22Rv1 (cell line): ENCODE data around the gene DNM3.

Experiments used
- H3K27ac ChIP-seq: fragments of 450-650 bp; 2 replicates; pipeline ENCODE4 v1.5.1; 2017
- CTCF ChIP-seq: fragments of 450-650 bp; IDR thresholded peaks from 2 replicates; pipeline ENCODE4 v1.5.1; 2017; ENCODE audit warnings: mild to moderate bottlenecking
- ZFX ChIP-seq: fragments of 450-650 bp; IDR thresholded peaks from 2 replicates; pipeline ENCODE4 v1.6.1; 2017; ENCODE audit warnings: antibody characterized with exemption, borderline replicate concordance

The DNM3 gene

GRCh38 chr1:172342584-172343239 lies 501.4 kb downstream of the DNM3 start:
- TF ChIP-seq ZFX (no peak), CTCF (no peak)
- H3K27ac ChIP-seq, result no peak overlapping the region

- no peak for TF ChIP-seq CTCF
- TF ChIP-seq ZFX, result no peak
- no peak overlapping the region for H3K27ac ChIP-seq
Observed at GRCh38 chr1:172343240-172344160, 502.2 kb downstream of the DNM3 start.

GRCh38 chr1:172344444-172344843 lies 503.1 kb downstream of the DNM3 start:
- no peak overlapping the region for H3K27ac ChIP-seq
- TF ChIP-seq ZFX, result no peak
- no peak for TF ChIP-seq CTCF

GRCh38 chr1:172345077-172345476 lies 503.8 kb downstream of the DNM3 start:
- TF ChIP-seq CTCF (no peak), ZFX (no peak)
- H3K27ac ChIP-seq, result no peak overlapping the region

- H3K27ac ChIP-seq, result no peak overlapping the region
- no peak for TF ChIP-seq ZFX
- no peak for TF ChIP-seq CTCF
Observed at GRCh38 chr1:172347416-172347815, 506.1 kb downstream of the DNM3 start.

GRCh38 chr1:172350856-172351255 lies 509.6 kb downstream of the DNM3 start:
- no peak overlapping the region for H3K27ac ChIP-seq
- TF ChIP-seq CTCF (no peak), ZFX (no peak)

GRCh38 chr1:172351346-172351745 lies 510.0 kb downstream of the DNM3 start:
- no peak overlapping the region for H3K27ac ChIP-seq
- TF ChIP-seq ZFX (no peak), CTCF (no peak)
